CD4-positive, alpha-beta T cell treated with Interleukin-4 for 4 hours (primary cell): Measurements from ENCODE around the gene CEP19.
"Not testable (repeated sequence)": the region's sequence is repeated elsewhere in the genome, so short reads cannot be mapped to it uniquely, and the experiment has no call there.

Source experiments
- DNase-seq: peaks from one replicate; pipeline ENCODE4 v3.0.0-alpha.2; 2020

The CEP19 gene, protein sequence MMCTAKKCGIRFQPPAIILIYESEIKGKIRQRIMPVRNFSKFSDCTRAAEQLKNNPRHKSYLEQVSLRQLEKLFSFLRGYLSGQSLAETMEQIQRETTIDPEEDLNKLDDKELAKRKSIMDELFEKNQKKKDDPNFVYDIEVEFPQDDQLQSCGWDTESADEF

DNA sequence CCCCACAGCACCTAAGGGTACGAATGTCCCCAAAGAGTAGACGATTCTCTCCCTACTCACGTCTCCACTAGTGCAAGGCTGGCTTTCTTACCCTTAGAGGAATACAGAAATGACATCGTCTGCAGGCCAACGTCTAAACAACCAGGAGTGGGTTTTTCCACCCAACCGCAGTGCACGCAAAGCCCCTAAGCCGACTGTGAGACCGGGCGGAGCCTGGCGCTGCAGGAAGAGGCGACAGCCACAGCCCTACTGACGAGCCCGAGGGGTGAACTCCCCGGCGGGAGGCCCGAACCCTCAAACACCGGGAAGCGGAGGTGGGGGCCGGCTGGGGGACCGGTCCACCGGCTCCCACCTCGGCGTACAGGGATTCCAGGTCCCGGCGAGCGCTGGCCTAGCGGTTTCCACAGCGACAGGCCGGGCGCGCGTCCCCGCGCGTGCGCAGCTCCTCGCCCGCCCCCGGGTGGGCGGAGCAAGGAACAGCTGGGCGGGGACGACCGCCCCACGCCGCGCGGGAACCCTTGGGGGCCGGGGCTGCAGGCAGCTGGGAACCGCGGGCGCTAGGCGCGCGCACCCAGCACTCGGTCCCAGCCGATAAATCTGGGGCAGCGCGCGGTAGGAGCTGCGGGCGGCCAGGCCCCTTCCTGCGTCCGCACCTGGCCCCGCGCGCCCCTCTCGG, at the start of gene CEP19, which contains the start of gene PIGX:
CEP19 (minus strand) TSS at position 413 of the 676 bp plus-strand sequence. CDS start 3,593 bp downstream, outside the sequence.
PIGX (plus strand) TSS at position 540 of the 676 bp plus-strand sequence.
- DNase-seq: peak; percentile 94

DNA sequence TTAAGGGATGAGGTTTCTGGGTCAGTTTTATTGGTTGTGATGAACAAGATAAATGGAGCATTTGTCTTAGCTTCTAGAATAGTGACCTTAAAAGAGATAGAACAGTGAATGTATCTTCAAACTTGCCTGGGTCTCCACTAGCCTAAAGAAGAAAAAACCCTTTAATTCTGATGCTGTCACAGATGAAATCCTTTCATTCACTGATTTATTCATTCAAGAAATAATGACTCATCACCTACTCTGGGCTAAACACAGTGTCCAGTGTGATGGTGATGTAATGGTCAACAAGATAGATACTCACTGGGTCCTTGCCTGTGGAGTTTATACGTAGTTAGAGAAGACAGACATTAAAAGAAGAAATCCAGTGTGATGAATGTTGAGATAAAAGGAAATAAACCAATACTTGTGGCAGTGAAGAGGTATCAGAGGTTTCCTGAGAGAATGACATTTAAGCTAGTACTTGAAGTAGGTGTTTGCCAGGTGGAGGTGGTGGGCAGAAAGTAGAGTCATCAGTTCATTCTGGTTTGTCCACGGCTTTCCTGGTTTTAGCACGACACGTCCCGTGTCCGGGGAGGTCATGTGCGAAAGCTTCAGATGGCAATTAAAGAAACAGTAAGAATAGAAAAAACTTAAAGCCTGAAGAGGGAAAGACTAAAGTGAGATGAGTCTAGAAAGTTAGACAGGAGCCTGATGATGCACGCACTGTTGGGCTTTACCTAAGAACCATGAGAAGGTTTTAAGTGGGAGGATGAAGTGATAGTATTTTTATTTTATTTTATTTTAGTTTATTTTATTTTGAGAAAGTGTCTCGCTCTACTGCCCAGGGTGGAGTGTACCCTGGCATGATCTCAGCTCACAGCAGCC, 46.1 kb upstream of the CEP19 start:
- no peak for DNase-seq

DNA sequence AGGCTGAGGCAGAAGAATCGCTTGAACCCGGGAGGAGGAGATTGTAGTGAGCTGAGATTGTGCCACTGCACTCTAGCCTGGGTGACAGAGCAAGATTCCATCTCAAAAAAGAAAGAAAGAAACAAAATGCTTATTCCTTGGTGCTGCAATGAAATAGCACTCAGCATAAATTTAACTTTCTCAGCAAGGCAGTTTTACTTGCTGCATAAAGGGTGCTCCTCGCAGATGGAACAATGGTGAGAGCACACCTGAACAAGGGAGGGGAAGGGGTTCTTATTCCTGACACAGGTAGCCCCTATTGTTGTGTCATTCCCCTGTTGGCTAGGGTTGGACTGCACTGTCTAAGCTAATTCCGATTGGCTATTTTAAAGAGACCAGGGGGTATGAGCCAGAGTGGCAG, 44.7 kb upstream of the CEP19 start:
- no peak for DNase-seq

DNA sequence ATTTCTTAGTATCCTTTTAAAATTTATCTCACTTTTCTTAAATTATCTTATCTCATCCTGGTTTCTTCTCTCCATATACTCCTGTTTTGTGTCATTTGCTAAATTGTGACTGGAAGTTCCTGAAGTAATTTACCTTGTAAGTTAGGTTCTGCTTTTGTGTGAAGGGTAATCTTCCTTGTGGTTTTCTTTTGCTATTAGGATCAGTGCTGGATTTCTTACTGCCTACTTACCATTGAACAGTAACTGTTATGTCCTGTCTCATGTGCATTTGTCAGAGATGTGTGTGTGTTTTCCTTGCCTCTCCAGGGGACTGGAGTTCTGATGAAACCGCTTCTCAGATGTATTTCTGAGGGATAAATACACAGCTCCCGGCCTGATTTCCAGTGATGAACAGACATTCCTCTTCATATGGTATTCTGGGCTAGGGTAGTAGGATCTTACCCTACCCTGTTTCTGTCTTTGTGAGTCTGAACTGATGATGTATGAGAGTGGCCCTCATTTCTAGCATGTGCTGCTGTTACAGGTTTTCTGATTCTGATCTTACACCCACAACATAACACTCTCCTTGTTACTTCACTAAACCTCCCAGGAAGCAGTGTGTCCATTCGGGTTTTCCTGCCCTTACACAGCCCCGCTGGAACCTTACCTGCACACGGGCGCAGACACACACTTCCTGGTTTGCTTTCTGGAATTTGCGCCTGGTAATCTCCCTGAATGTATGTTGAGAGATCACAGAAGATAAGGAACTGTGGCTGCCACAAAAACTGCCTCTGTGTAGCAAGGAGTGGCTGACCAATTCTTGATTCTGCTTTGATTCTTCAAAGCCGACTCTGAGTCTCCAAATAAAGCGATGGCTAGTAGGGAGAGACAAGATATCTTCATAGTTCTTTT, 42.3 kb upstream of the CEP19 start:
- no peak for DNase-seq

DNA sequence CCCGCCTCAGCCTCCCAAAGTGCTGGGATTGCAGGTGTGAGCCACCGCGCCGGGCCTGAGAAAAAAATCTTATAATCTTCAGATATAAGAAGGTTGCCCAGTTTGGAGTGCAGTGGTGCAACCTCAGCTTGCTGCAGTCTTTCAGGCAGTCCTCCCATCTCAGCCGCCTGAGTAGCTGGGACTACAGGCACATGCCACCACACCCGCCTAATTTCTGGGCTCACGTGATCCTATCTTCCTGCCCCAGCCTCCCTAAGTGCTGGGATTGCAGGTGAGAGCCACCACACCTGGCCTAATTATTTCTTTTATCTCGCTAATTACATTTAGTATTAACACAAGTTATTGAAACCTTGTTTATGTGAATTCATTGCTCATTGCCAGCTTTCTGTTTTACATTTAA, 41.2 kb upstream of the CEP19 start:
- DNase-seq: no peak

DNA sequence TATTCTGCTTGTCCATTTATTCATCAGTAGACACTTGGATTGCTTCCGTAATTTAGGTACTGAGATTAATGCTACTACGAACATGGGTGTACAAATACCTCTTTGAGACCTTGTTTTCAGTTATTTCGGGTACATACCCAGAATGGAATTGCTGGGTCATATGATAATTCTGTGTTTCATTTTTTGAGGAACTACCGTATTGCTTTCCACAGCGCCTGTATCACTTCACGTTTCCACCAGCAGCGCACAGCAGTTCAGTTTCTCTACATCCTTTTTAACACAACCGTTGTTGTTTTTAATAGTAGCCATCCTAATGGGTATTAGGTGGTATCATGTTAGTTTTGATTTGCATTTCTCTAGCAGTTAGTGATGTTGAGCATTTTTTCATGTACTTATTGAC, 37.1 kb upstream of the CEP19 start:
- no peak for DNase-seq

DNA sequence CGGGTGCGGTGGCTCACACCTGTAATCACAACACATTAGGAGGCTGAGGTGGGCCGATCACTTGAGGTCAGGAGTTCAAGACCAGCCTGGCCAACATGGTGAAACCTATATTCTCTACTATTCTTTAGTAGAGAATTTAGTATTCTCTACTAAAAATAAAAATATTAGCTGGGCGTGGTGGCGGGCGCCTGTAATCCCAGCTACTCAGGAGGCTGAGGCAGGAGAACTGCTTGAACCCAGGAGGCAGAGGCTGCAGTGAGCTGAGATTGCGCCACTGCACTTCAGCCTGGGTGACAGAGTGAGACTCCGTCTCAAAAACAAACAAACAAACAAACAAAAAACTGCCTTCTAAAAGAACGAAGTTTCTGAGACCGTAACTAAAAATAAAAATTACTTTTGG, 31.5 kb upstream of the CEP19 start:
- not testable (repeated sequence) for DNase-seq

DNA sequence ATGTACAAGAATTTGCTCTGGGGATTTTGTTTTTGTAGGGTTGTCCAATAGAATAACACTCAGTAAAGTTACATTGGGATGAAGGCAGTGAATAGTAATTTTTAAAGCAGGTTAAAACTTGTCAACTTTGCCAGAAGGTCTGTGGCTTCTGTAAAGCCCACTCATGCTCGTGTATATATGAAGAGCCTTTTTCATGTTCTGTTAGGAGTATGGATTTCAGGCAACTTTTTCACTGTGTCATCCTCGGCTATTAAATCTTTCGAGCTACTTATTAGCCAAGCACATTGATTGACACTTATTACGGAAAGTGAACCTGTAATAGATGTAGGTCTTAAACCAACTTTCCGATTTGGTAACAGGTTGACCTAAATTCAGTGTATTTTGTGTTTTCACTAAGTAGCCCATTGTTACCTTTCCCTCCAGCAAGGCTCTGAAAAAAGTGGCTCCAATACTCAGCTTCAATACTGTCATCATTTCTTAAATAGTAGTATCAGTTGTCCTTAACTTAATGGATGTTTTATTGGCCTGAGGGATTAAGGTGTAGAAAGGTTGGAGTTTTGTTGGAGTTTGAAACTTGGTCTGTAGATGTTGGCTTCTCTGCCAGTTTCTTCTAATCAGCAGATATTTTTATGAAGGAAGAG, 29.3 kb upstream of the CEP19 start:
- DNase-seq: no peak

DNA sequence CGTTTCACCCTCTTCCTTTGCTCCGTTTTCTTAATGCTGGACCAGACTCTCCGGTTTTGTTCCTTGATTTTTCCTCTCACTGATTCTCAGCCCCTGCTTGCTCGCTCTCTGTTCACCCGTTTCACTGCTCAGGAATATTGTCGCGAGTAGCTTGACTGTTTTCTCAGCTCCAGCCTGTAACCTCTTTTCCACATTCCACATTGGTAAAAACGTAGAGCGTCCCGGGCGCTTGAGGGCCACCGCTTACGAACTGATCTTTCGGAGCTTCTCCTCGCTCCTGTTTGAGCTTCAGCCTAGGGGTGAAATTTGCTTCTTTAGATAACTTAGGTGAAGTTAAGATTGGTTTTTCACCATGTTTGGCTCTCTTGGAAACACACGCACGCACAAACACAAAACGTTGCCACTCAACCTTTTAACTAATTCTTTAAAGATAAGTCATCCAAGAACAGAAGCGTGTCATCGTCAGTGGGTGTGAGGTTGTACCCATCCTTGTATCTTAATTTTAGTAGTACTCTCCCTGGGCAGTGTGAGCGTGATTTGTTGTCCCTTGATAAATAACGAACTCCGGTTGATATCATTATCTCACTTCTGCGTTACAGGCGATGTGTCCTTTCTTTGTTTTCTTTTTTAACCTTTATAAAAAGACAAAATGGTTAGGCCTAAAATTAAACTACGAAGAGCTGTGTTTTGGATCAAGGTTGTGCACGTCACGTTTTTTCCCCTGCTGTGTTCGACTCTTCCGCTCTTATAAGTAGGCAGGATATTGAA, 28.6 kb upstream of the CEP19 start:
- DNase-seq: peak; percentile 37

DNA sequence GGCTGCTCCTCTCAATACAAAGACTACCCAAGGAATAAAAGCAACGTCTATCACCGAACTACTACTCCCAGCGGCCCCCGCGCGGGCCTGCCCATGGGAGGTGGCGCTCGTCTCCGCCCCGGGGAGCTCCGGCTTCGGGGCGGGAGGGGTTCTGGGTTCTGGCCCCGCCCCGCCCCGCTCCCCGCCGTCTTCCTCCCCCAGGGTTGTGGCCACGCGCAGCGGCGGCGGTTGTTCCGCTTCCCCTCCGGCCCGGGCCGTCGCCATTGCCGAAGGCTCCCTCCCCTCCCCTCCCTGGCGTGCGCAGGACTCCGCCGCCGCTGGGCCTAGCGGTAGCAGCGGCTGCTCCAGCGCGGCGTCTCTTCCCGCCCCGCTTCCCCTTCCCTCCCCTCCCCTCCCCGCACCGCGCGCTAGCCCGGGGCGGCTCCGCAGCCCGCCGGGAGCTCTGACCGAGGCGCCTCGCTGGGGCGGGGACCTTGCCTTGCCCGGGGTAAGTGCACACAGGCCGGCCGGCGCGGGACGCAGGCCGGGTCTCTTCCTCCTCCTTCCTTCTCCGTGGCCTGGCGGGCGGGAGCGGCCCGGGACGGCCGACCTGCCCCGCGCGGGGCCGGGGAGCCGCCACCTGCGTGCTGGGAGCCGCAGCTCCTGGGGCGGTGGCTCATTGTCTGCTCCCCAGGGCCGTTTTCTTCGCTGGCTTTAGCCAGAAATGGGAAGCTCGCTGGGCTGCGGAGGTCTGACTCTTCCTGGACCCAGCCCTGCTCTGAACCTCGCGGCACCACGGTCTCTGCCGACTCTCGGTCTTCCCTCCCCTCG, 27.8 kb upstream of the CEP19 start, which contains the start of gene PAK2:
PAK2 (plus strand) TSS at position 187 of the 810 bp plus-strand sequence. CDS start 42,790 bp downstream, outside the sequence.
- DNase-seq: peak; percentile 89

DNA sequence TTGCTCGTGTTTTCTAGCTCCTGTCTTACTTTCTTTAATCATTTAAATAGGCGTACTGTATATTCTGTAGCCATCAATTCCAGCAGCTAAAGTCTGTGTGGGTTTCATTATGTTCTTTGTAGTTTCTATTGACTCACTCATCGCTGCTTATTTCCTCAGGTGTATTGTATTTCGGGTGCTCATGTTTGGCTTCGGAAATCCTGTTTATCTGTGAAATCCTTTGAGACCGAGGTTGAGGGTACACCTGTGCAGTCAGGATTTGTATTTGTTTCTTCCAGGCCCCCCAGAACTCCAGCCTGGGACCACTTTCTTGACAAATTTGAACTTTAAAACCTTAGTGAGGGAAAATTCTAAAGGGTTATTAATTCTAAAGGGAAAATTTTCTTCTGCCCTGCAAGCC, 25.6 kb upstream of the CEP19 start:
- DNase-seq: no peak

DNA sequence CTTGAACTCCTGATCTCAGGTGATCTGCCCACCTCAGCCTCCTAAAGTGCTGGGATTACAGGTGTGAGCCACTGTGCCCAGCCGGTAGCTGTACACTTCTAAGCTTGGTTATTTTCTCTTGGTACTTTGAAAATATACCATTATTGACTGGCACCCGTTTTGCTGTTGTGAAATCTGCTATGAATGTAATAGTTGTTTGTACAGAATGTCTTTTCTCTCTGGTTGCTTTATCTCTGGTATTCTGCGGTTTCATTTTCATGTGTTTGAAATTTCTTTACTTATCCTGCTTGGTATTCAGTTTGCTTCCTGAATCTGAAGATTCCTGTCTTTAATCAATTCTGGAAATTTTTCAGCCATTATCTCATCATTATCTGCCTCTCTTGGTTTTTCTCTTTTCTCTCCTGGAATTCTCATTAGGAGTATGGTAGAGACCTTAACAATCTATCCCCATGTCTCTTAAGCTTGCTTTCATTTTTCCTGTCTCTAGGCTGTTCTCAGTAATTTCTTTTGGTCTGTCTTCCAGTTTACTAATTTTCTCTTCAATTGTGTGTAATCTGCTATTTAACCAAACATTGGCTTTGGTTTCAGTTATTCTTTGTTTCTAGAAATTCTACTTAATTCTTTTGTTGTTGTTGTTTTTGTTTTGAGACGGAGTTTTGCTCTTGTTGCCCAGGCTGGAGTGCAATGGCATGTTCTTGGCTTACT, 24.8 kb upstream of the CEP19 start:
- no peak for DNase-seq

DNA sequence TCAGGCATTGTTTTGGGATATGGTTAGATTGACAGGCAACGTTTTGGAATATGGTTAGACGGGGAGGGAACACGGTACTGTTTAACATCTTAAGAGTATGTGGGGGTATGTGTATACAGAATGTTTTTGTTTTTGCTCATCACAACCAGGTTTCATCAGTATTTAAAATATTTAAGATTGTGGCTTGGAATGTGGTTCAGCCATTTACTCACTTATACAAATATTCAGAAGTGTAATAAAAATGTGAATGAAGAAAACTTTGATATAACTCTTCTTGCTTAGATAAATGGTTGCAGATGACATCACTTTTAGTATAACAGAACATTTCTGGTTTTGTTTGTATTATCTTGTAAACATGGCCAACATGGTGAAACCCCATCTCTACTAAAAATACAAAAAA, 23.7 kb upstream of the CEP19 start:
- no peak for DNase-seq

DNA sequence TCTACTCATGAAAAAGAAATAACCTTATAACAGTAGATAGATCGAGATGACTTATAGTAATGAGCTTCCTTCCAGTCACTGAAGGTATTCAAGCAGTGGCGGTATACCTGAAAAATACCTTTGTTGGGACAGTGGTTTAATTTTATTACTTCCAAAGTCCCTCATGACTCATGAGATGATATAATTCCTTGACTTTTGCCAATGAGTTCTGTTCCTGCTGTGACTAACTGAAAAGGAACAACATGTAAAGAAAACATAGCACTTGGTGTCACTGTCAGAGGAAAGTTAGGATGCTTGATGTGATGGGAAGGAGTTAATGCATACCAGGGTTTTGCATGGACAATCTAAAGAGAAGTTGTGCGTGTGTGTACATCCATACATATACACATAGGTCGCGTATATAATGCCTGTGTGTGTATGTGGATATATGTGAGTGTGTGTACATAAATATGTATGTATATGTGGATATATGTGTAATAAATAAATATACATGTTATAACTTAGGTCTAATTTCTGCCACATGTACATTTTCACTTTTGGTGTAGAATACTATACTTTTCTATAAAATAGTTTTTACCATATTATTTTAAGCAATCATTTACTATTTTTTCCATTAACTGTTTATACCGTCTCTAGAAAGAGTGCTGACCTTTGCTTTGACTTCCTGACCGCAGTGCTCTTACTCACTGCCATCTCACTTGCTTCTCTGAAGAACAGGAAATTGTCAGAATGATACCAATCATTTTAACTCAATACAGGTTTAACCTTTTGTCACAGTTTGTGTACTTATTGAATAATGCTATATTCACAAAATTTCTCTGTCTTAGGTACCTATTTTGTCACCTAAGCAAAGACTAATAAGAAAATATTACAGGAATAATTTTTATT, 15.0 kb upstream of the CEP19 start:
- peak; percentile 71 for DNase-seq

DNA sequence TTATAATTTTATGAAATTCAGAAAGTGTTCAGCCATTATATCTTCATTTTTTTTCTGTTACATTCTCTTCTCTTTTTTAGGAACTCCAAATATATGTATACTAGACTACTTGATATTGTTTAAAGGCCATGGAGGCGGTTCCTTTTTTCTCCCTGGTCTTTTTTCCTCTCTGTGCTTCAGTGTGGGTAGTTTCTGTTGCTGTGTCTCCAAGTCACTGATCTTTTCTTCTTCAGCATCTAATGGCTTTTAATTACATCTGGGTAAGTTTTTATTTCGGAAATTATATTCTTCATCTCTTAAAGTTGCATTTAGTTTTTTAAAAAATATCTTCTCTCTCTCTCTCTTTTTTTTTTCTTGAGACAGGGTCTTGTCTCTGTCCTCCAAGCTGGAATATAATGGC, 9.0 kb upstream of the CEP19 start:
- DNase-seq: no peak

DNA sequence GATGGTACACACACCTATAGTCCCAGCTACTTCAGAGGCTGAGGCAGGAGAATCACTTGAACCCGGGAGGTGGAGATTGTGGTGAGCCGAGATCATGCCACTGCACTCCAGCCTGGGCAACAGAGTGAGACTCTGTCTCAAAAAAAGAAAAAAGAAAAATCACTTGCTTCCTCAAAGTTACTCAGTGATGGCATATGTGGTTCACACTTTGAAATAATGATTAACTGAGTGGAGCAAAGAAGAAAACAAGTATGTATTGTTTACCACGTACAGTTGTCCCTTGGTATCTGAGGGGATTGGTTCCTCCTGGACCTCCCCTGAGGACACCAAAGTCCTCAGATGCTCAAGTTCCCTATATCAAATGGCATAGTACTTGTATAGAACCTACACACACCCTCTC, 5.1 kb upstream of the CEP19 start:
- DNase-seq: not testable (repeated sequence)

DNA sequence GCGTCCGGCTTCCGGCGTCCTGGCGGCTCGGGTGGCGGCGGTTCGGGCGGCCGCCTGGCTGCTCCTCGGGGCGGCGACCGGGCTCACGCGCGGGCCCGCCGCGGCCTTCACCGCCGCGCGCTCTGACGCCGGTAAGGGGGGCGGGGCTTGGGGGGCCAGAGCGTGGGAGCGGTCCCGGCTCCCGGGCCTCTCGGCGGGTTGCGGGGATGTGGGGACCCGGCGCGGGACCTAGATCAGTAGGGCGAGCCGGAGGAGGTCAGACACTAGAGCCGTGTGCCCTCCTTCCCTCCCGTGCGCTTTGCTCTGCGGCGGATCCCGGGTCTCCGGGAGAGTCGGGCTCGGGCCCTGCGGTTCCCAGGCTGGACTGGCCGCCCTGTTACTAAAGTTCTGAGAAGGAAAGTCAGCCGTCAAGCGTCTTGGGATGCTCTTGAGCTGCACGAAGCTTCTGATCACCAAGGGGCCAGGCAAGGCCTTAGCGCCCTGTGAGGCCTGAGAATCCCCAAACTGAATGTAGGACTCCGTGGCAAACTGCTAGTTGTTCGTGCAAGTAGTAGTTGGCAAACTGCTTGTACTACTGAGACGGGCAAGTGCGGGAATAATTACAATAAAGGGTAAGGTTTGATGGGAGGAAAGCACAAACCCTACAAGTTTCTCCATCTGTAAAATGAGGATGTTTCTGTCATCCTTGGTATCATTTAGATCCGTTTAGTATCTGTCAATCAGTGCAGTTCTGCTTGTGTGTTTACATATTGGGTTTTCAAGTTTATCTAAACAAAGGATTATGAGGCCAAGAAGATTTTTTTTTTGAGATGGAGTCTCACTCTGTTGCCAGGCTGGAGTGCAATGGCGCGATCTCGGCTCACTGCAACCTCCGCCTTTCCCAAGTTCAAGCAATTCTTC, 714 bp upstream of the CEP19 start:
- DNase-seq: peak; percentile 53

DNA sequence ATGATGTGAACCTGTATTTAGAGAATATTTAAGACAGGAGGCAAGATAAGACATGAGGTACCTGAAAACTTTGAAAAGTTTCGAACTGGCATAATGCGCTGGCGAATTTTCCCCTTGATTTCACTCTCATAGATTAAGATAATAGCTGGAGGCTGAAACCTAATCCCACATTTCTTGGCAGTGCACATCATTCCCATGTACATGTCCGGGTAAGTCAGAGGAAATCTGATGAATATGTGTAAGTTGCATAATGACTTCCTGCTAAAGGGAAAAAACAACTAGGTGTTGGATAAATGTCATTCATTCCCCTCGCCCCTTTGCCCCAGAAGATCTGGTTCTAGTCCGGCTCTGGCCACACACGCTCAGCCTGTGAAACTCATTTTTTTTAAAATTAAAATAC, 3.6 kb downstream of the CEP19 start:
- DNase-seq: no peak
